RWPE2 (cell line): Measurements from ENCODE around the gene SORCS3.

Source experiments
- ATAC-seq: fragments of 200-7000 bp; cut with Tn5 transposase; 3 replicates; pipeline ENCODE4 v1.9.1; 2021; ENCODE audit warnings: low read depth
- DNase-seq: peaks from one replicate; pipeline ENCODE4 v3.0.0-alpha.2; 2020; ENCODE audit warnings: low spot score
- H3K27ac ChIP-seq: fragments of 450-650 bp; 2 replicates; pipeline ENCODE4 v1.5.1; 2017; ENCODE audit warnings: mild to moderate bottlenecking; ENCODE audit not compliant: poor library complexity, severe bottlenecking
- H3K27me3 ChIP-seq: fragments of 250-450 bp; sonication (Bioruptor Pico); 2 replicates; pipeline ENCODE4 v1.5.1; 2021; ENCODE audit warnings: mild to moderate bottlenecking, moderate library complexity; ENCODE audit not compliant: insufficient read depth, poor library complexity, severe bottlenecking
- H3K36me3 ChIP-seq: fragments of 250-450 bp; sonication (Bioruptor Pico); 2 replicates; pipeline ENCODE4 v1.5.1; 2020; ENCODE audit warnings: low read depth, mild to moderate bottlenecking, moderate library complexity
- H3K4me1 ChIP-seq: fragments of 250-450 bp; sonication (Bioruptor Pico); 2 replicates; pipeline ENCODE4 v1.5.1; 2021; ENCODE audit warnings: mild to moderate bottlenecking, moderate library complexity; ENCODE audit not compliant: insufficient read depth, poor library complexity, severe bottlenecking
- H3K4me3 ChIP-seq: fragments of 250-450 bp; sonication (Bioruptor Pico); 2 replicates; pipeline ENCODE4 v1.5.1; 2021; ENCODE audit warnings: mild to moderate bottlenecking, moderate library complexity; ENCODE audit not compliant: severe bottlenecking
- H3K9me3 ChIP-seq: fragments of 250-450 bp; sonication (Bioruptor Pico); 2 replicates; pipeline ENCODE4 v1.5.1; 2021; ENCODE audit warnings: mild to moderate bottlenecking, moderate library complexity; ENCODE audit not compliant: severe bottlenecking
- CTCF ChIP-seq: fragments of 450-650 bp; IDR thresholded peaks from one replicate; pipeline ENCODE4 v1.5.1; 2017; ENCODE audit warnings: mild to moderate bottlenecking, moderate library complexity; ENCODE audit not compliant: poor library complexity, severe bottlenecking

The SORCS3 gene

GRCh38 chr10:105096316-105096715 is 455.2 kb downstream of the SORCS3 start:
- Histone ChIP-seq H3K9me3 (peaks cover 2% of the 10 kb centered on the region), H3K27me3 (no peaks in the 10 kb centered on the region), H3K4me3 (no peak overlapping the region), H3K27ac (no peak overlapping the region), H3K4me1 (no peaks in the 10 kb centered on the region), H3K36me3 (no peaks in the 10 kb centered on the region)
- TF ChIP-seq CTCF, result no peak
- ATAC-seq, result no peak
- no peak for DNase-seq

- Histone ChIP-seq H3K4me1 (no peaks in the 10 kb centered on the region), H3K36me3 (no peaks in the 10 kb centered on the region), H3K27ac (no peak overlapping the region), H3K4me3 (no peak overlapping the region), H3K9me3 (peaks cover under 1% of the 10 kb centered on the region), H3K27me3 (no peaks in the 10 kb centered on the region)
- no peak for DNase-seq
- no peak for TF ChIP-seq CTCF
- no peak for ATAC-seq
These were observed 461.9 kb downstream of the SORCS3 start for GRCh38 chr10:105102977-105103376.

GRCh38 chr10:105104297-105104696 is 463.2 kb downstream of the SORCS3 start:
- Histone ChIP-seq H3K4me1 (no peaks in the 10 kb centered on the region), H3K9me3 (no peaks in the 10 kb centered on the region), H3K27ac (no peak overlapping the region), H3K27me3 (no peaks in the 10 kb centered on the region), H3K4me3 (no peak overlapping the region), H3K36me3 (no peaks in the 10 kb centered on the region)
- TF ChIP-seq CTCF, result no peak
- ATAC-seq (no peak), DNase-seq (no peak)

- no peaks in the 10 kb centered on the region for H3K36me3 ChIP-seq
- DNase-seq (no peak), ATAC-seq (no peak)
- H3K4me1 ChIP-seq, result no peaks in the 10 kb centered on the region
- TF ChIP-seq CTCF, result no peak
- H3K4me3 ChIP-seq, result no peak overlapping the region
- H3K9me3 ChIP-seq, result no peaks in the 10 kb centered on the region
- no peaks in the 10 kb centered on the region for H3K27me3 ChIP-seq
- no peak overlapping the region for H3K27ac ChIP-seq
These were observed 468.1 kb downstream of the SORCS3 start for GRCh38 chr10:105109164-105109563.

GRCh38 chr10:105112862-105113261 is 471.8 kb downstream of the SORCS3 start:
- DNase-seq (no peak), ATAC-seq (no peak)
- H3K4me3 ChIP-seq, result no peak overlapping the region
- H3K27me3 ChIP-seq, result no peaks in the 10 kb centered on the region
- H3K36me3 ChIP-seq, result no peaks in the 10 kb centered on the region
- H3K27ac ChIP-seq, result no peak overlapping the region
- no peak for TF ChIP-seq CTCF
- no peaks in the 10 kb centered on the region for H3K4me1 ChIP-seq
- peaks cover 2% of the 10 kb centered on the region for H3K9me3 ChIP-seq
